ENCODE data around the gene TIMP2.

- TF ChIP-seq CTCF (conservative IDR thresholded peaks at IDR 0.05 in 1 of 2, IDR thresholded peaks at IDR 0.05 in 1 of 2; ENCODE audit: extremely low read depth in 1 of 2, insufficient read depth in 1 of 2, low read depth in 1 of 2, low read length in 2 of 2) (no peak), EZH2 (IDR thresholded peaks at IDR 0.05; ENCODE audit: borderline replicate concordance, low read length) (no peak)
Measured at GRCh38 chr17:78806451-78806850, 118.7 kb downstream of the TIMP2 start.
